ENCODE data around the gene ALCAM.

Gene ALCAM

DNA sequence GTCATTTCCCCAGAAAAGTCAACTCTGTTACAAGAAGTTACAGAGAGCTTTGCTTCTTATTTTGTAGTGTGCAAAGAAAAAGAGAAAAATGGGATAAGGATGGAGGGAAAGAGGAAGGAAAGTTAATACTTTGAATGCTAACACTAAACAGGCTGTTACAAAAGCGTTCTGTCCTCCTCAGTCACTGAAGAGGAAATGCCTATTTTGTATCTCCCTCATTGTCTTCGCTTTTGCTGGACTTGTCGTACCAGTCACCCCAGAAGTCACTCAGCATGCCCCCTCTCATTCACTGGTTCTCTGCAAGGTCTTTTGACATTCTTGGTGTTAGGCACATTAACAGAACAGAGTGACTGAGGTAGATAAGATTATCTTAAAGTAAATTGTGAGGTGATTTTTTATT, 129.6 kb downstream of the ALCAM start:
- no peak for DNase-seq

DNA sequence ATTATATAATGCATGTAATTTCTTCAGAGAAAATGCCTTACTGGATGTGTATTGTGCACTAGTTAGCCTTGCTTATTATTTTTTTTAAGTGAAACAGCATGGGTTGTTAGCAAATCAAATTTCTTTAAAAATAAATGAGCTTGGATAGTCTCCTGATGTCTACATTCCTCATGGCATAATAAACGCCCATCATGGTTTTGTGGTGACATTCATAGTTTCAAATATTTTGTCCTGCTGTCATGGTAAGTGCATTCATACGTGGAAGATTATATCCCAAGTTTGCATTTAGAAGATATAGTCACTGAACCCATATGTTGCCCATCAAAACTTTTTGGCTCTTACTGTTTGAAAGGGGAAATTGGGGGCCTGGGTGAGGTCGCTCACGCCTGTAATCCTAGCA, 130.7 kb downstream of the ALCAM start:
- DNase-seq = no peak

DNA sequence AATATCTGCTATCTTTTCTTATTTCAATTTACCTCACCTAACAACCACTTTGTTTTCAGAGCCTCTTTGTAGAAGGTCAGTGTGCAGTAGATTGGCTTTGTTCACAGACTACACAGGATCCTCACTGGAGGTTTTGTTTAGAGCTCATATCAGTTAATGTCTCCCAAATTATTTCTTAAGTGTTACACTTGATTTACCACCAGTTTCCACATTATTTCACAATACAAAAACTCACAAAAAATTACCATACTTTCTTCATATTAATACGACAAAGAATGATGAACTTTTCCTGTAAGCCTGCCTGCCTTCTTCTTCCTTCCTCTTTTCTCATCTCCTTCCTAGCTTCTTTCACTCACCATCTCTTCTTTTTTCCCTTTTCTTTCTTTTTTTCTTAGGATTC, 133.3 kb downstream of the ALCAM start:
- no peak for DNase-seq

DNA sequence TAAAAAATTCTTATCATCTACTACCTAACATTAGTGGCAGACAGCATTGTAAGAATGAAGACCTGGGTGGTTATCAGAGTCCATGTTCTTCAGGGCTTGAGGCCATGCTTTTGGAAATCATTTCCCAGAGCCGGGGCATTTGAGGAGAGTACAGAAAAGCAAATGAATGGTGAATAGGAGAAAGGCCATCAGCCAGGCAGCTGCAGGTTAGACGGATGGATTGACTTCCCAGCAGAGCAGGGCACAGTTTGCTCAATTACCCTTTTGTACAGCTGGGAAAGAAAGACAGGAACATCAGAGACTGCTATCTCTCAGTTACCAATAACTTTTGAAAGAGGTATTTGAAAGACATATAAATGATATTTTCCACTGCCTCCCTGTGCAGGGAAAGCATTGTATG, 135.6 kb downstream of the ALCAM start:
- DNase-seq = no peak

DNA sequence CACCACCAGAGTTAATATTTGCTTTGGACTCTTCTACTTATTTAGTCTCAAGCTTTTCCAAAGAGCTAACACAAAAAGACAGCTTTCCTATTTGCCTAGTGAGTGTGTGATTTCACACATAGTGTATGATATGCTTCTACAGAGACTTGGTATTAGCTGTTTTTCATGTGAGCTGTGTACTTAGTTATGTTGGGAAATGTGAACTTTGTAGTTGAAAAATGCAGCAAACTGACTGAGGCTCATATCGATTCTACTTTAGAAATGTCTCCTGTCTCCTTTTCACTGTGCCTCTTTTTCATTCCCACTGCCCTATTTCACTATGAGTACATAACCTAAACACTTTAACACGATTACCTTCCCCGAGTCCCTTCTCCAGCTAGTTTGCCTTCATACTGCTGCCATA, 136.5 kb downstream of the ALCAM start:
- no peak for DNase-seq

DNA sequence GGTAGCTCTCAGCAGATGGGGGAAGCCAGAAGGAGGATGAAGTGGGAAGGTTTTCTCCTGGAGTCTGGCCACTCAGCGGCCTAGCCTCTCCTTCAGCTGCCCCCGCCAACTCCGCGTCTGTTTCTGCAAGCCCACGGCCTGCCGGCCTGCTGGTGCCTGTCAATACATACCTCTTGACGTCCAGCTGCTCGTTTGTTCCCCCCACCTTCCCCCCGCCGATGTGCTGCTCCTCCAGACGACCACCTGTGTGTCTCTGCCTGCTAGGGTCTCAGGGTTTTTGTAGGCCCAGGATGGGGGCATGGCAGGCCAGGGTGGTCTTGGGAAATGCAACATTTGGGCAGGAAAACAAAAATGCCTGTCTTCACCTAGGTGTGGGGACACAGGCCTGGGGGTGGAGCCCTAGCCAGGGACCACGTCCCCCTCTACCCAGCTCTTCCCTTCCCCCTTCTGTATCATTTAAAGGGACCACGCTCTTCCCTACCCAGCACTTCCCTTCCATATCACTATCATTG, 137.8 kb downstream of the ALCAM start:
- DNase-seq = no peak

DNA sequence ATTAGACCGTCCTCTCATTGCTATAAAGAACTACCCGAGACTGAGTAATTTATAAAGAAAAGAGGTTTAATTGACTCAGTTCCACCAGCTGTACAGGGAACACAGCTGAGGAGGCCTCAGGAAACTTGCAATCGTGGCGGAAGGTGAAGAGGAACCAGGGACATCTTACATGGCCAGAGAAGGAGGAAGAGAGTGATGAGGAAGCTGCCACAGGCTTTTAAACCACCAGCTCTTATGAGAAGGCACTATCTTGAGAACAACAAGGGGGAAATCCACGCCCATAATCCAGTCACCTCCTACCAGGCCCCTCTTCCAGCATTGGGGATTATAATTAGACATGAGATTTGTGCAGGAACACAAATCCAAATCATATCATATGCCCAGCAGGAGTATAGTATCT, 138.5 kb downstream of the ALCAM start:
- no peak for DNase-seq

DNA sequence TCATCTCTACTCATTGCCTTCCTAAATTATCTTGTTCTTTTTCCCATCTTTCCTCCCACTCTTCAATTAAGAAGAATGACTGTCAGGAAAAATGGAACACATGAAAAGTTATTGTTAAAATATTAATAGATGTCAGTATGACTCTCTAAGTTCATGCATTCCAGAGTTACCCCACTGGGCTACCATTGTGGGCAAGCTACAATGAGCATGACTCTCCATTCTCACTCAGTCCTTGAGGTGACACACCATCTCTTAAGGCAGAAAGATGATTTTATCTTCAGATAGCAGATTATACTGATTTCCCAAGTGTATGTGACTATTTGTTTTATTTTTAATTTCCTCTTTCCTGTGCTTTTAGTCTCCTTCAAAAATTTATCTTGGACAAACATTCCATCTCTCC, 144.3 kb downstream of the ALCAM start:
- no peak for DNase-seq

DNA sequence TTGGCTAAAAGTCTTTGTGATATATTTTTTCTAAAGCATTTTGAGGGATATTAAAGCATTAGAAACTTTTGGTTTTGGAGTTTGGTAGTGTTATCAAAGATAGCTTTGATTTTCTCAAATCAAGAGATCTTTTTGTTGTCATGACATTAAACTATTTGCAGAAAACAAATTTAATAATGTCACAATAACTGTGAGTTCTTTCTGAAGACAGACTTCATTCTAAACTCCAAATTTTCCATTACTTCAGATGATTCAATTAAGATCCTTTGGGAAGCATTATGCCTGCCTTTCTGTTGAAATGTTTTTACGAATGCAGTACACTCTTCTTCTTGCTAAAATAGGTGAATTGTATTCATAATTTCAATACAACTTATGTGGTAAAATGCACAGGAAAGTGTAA, 145.4 kb downstream of the ALCAM start:
- no peak for DNase-seq

DNA sequence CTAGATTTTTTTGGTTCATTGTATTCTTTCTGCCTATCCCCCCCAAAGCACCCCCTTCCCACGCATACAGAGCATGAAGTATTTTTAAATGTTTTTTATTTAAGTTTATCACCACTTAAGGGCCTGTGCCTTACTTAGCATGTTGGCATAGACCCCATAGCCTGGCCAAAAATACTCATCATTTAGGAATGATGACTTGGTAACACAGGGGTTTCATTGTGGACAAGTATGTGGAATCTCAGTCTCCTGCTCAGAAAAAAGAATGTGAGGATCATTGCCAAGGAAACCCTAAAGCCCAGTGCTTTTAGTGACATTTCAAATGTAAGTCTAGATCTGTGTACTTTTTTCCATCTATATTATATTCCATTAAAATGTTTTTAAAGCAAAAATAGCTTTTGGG, 146.3 kb downstream of the ALCAM start:
- DNase-seq = no peak

DNA sequence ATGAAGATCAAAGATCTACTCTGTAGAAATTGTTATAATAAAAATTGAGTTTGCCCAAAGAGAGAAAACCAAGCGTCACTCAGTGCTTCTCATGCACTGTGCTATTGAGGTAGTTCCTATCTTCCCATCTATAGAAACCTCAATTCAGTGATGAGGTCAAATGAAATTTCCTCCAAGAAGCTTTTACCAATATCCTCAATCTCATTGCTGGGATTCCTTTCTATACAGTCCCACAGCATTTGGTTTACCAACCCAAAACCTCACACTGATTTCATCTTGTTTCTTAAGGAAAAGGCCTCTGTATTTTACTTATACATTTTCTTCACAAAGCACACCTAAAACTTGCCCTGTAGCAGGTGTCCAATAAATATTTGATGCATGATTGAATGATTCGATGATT, 147.2 kb downstream of the ALCAM start:
- no peak for DNase-seq

DNA sequence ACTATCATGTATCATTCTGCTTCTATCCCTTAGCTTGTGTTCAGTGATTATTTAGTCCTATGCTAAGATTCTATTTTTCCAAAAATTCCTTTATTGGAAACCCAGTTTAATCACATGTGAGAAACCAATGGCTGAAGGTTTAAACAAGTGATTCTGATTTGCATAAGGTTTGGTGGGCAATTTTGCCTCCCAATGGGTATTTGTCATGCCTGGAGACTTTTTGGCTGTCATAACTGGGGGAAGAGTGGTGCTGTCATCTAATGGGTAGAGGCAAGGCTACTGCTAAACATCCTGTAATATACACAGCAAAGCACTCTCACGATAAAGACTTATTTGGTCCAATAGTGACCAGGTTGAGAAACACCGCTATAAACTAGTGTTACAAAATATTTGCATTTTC, 148.7 kb downstream of the ALCAM start:
- DNase-seq = no peak

DNA sequence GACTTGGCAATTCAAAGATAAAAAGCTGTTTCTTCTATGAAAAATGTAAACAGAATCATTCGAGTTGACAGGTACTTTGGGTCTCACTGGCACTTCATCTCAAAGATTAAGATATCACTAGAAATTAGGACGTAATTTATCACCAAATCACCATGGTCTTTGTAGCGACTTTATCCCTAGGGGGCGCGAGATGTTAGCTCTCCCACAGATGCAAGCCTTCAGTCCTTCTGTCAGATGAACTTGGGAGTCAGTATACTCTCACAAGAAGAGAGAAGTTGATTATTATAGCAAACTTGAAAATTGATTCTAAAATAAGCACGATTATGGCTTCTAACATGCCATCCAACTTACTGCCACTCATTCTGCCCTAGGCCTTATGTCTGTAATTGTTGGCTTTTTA, 150.3 kb downstream of the ALCAM start:
- DNase-seq = no peak

DNA sequence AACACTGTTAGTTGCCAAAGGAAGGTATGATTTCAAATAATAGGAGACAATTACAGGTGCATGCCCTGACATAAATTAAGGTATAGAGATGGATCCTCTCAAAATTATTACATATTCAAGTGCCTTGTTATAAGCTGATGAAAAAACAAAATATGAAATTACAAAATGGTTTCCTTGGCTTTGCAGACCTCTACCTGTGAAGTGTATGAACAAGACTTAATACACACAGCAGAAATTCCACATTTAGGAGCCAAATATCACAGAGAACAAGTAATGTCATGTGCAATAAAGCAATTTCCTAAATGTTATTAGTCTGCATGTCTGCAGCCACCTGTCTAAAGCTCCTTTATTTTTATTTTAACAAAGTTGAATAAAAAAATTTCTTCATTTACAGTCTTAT, 151.5 kb downstream of the ALCAM start:
- no peak for DNase-seq

DNA sequence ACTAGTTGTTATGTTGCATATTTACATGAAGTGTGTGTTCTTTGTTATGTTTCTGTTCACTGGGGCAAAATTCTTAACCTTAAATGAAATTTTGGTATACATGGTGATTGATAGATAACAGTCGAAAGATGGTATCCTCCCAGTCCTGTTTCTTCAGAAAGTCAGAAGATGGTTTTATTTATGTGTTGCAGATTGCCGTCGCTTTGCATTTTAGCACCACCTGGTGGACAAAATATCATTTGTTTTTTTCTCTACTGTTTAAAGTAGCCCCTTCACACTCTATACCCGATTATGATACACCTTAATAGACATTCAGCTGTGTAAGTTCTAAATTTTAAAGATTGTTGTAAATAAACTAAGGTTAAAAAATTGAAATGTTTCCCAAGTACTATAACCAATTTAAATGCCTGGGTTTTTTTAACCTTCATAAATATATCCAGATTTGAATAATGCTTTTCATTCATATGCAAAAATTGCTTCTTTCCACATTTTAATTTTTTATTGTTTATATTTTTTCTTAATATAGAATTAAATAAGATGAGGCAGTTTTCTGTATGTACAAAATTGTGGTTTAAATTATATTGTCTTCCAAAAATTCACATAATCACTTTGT, 152.2 kb downstream of the ALCAM start:
- no peak for DNase-seq

DNA sequence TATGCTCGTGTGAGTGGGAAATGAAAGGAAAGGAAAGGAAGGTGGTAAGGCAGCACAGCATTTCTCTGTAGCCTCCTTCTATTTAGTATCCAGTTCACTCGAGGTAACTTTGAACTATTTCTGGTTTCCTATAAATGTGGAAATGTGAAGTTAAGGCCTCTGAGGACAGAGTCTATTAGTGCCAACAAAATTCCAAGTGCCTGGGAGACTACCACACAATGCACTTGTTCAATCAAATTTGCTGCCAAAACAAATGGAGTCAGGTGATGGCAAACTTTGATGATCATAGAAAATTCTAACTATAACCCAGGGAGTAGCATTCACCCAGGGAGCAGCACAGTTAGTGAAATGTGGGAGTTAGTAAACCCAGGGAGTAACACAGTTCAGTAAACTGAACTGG, 155.1 kb downstream of the ALCAM start:
- DNase-seq = no peak

DNA sequence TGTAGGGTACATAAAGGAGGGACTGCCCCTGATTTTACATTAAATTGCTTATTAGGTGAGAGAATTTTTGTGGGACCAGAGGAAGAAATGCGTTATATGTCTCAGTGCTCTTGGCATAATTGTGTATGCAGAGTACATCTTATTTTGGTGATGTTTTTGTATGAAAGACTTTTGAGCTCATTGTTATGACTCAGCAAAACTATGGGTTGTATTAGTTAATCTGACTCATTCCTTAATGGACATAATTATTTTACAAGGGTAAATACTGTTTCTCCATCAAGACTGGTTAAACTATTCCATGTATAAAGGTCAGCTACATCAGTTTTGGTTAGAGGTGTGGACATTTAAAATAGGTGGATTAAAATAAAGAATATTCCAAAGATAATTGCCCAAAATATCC, 156.8 kb downstream of the ALCAM start:
- no peak for DNase-seq

DNA sequence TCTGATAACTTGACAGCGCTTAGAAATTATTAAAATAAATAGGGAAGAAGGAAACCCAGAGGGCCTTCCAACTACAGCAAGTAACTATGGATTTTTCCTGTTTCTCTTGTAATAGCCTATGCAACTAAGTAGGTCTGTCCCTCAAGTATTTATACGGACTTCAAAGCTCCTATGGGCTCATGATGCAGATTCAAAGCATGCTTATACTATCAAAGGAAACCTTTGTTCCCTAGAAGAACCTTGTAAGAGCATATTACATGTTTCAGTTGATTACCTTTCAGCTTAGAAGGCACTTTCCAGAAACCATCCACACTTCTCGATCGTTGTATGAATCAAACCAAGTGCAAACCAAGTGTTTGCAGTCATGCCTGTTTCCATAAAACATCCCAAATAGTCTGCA, 158.8 kb downstream of the ALCAM start:
- DNase-seq = no peak

DNA sequence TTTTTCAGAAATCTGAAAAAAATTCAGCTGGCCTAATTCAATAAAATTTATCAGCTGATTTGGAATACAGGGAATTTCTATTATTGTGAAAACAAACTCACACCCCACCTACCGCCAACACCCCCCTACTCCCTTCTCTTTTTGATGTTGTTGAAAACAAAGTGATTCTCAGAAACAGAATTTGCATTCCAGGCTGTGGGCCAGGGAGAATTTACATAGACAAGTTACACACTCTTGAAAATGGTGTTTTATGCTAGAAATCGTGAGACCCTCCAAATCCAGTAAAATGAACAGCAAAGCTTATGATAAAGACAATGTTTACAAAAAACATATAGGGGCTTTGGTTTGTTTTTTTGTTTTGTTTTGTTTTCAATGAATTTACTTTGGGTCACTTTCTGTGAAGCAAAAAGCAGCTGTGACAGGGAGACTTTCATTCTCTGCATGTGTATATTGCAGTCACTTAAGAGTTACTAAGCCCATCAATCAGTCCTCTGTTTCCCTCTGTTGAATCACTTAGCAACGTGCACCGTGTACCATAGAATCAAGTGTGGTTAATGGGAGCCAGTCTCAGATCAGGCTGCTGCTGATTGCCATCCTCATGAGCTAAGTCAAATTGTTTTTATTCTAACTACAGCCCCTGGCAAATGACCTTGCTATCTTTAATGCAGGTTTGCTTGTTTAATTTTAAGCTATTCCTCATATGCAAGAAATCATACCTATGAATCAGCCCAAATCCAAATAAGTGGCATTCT, 159.8 kb downstream of the ALCAM start:
- DNase-seq = no peak

DNA sequence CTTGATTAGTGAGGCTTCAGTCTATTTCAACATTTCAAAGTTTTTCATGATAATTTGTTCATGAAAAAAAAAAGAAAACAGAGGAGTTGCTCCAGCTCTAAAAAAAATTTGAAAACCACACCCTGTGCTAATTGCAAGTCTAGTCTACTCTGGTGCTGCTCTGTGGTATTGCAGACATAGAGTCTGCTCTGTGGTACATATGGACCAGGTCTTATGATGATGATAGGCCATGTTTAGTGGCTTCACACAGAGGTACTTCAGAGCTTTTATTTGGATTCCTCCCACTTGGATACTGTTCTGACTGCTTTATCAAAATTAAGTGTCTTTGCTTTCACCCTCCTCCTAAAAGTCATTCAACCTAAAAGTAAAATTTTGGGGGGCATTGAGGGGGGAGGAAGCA, 160.8 kb downstream of the ALCAM start:
- no peak for DNase-seq

DNA sequence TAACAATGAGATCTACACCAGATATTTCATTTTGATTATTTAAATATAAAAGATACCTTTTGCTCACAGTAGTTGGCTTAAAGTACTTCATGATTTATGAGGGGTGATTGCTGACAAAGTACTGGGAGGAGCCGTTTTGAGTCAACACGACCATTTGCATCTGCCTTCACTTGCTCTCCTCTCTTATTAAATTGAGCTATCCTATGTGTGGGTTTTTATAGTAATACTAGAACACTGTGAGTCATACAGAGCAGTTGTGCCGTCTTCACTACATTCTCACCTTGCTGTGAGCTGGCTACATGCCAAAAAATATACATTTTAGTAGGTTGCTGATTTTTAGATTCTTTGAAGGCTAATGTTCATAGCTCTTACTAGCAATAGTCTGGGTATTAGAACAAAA, 161.2 kb downstream of the ALCAM start:
- no peak for DNase-seq

DNA sequence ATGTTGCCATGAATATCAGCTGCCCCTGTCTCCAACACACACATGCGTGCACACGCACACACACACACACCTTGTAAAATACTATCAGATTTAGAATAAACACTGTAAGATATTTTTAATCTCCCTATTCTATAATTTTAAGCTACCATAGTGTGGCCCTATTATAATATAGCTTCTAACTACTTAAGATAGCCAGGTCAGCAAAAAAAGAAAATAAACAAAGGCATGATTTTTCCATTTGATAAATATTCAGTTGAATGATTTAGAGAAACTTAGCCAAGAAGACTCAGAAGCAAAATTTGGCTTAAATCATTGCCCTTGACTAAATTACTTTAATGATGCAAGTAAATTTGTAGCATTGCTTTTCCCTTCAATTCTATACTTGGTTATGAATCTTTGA, 162.2 kb downstream of the ALCAM start:
- DNase-seq = no peak

DNA sequence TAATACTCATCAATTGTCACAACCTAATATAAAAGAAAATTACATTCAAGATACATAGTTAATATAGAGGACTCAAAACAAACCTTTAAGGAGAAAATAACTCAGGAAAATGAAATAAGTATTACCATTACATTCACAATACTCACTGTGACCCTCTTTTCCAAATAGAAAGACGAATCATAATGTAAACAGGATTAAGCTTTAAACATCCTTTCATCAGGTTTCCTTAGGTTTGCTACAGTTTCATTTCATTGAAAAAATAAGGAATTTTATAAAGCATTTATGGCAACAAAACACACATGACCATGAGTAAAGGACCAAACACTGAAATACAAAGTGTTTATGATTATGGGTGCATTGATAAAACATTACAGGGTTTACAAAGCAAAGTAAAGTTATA, 162.7 kb downstream of the ALCAM start:
- DNase-seq = no peak

DNA sequence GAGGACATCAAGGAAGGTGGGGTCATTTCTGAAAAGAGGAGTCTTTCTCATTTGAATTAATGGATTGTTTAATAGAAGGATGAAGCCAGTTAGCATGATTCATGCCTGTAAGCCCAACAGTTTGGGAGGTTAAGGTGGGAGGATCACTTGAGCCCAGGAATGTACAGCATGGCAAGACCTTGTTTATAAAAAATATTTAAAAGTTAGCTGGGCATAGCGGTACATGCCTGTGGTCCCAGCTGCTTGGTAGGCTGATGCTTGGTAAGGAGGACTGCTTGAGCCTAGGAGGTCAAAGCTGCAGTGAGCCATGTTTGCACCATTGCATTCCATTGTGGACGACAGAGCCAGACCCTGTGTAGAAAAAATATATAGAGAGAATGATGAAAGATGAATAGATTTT, 165.5 kb downstream of the ALCAM start:
- DNase-seq = no peak

DNA sequence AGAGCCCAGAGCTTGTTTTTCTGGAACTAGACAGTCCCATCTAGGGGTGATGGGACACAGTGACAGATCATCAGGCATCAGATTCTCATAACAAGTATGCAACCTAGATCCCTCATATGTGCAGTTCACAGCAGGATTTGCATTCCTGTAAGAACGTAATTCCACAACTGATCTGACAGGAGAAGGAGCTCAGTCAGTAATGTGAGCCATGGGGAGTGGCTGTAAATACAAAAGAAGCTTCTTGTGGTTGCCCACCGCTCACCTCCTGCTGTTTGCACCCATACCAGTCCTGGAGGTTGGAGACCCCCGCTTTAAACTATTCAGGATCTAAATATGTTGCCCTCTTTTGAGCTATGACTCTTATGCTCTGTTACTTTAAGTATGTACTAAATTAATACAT, 167.3 kb downstream of the ALCAM start:
- no peak for DNase-seq
